GM21619 (cell line): Measurements from ENCODE around the gene KCNQ4.

Experiments used
- ATAC-seq: cut with Tn5 transposase; IDR thresholded peaks from one replicate; pipeline ENCODE4 v1.9.1; 2021; ENCODE audit not compliant: unreplicated experiment

Gene KCNQ4

GRCh38 chr1:40783001-40783905, at the start of gene KCNQ4:
Gene KCNQ4 (plus strand): TSS chr1:40783787. CDS start chr1:40784094, 307 bp downstream.
- ATAC-seq = no peak

DNA sequence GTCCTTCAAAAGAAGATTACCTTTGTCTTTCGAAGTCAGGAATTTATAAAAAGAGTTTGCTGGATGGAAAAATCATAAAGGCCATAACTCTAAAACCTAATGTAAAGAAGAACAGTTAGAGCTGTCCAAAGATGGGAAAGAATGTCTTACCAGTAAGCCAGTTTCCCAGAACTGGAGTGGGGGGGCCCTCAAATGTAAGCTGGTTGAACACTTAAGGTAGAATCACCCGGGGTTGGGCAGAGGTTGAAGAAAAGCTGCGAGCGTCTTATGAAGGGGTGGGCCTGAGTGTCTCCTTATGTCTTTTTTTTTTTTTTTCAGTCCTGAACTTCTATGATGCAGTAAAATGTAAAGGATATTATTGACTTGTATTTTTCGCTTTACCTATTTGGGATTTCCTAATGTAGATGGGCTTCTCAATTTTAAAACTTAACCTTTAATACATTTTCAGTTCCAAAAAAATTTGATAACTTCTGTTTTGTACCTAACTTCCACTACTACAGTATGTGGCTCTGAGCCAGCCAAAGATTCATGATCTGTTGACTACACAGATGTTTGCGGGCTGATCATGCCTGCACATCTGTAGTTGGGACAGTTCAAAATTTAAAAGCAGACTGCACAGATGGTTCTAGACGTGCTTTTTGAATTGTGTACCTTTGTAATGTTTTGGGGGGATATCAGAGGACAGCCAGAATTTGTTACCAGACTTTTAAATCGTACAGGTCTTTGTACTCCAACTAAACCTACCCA, 48.5 kb upstream of the KCNQ4 start:
- no peak for ATAC-seq

DNA sequence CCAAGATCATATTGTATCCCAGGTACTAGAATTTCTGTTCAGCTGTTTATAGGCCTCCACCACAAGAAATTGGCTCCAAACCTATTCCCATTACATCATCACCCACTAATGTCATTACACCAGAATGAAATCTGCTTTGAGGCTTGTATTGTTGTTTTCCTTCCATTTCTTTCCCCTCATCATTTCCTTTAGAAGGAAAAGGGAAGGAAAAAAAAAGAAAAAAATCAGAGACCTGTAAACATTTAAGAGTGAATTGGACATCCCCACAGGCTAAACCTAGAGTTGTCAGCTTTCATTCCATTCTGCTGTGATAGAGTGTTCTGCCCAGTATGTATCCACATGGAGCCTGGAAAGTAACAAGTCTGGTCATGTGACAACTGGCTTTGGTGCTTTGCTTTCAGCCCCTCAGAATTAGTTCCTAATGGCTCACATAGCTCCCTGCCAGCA, 47.5 kb upstream of the KCNQ4 start:
- no peak for ATAC-seq

GRCh38 chr1:40738831-40739230, 44.8 kb upstream of the KCNQ4 start:
- no peak for ATAC-seq

GRCh38 chr1:40739455-40740008, 44.1 kb upstream of the KCNQ4 start:
- ATAC-seq = no peak

DNA sequence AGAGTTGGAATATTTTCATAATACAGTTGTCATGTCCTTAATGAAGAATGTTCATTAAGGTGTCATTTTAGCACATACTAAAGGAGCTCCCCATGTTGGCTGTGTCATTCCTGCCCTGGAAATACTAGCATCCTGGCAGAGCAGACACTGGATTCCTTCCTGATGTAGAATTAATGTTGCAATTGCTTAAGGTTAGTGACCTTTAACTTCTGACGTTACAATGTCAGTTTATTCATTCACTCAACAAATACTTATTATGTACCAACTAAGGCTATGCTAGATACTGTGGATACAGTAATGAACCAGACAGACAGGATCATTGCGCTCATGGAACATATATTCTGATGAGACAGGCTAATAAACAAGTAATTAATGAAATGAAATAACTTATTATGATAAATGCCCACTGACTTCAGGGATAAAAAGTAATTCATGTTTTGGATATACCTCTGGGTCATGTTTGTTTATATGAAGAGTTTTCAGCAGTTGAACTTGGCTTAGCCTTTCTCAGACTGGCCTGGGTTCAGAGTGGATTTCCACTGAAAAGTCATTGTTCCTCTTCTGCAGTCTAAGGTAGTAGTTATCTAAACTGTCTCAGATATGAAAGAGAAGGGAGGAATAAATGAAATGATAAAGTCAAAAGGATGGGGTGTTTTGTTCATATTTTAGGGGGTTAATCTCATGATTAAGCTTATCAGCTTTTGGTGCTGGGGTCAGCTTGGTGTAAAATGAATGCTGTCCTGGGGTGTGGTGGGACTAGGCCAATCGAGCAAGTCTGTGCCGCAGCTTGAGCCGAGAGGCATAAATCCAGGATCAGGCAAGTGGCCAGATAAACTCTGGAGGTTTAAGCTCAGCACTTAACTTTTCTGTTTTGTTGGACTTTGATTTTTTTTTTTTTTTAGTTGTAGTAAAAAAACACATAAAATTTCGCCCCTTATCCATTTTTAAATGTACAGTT, 43.3 kb upstream of the KCNQ4 start:
- no peak for ATAC-seq

DNA sequence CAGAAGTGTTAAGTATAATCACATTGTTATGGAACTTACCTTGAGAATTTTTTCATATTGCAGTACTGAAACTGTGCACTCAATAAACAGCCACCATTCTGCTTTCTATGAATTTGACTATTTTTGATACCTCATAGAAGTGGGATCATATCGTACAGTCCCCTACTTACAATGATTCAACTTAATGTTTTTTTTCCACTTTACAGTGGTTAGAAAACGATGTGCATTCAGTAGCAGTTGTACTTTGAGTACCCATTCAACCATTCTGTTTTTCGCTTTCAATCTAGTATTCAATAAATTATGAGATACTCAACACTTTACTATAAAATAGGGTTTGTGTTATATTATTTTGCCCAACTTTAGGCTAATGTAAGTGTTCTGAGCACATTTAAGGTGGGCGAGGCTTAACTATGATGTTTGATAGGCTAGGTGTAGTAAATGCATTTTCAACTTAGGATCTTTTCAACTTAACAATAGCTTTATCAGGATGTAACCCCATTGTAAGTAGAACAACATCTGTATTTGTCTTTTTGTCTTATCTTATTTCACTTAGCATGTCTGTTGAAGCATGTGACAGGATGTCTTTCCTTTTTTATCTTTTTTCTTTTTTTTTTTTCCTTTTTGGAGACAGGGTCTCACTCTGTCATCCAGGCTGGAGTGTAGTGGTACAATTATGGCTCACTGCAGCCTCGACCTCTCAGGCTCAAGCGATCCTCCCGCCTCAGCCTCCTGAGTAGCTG, 42.4 kb upstream of the KCNQ4 start:
- no peak for ATAC-seq

GRCh38 chr1:40742363-40743061, 41.1 kb upstream of the KCNQ4 start:
- no peak for ATAC-seq

- ATAC-seq = no peak
These were observed 40.1 kb upstream of the KCNQ4 start for GRCh38 chr1:40743452-40743851.

DNA sequence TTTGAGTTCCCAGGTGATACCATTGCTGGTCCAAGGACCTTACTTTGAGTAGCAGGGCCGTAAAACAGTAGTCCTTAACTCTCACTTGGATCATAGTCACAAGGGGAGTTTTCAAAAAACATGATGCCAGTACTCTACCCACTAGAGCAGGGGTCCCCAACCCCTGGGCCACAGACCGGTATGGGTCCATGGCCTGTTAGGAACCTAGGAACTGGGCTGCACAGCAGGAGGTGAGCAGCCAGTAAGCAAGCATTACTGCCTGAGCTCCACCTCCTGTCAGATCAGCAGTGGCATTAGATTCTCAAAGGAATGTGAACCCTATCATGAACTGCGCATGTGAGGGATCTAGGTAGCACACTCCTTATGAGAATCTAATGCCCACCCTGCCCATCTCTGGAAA, 39.7 kb upstream of the KCNQ4 start:
- no peak for ATAC-seq

DNA sequence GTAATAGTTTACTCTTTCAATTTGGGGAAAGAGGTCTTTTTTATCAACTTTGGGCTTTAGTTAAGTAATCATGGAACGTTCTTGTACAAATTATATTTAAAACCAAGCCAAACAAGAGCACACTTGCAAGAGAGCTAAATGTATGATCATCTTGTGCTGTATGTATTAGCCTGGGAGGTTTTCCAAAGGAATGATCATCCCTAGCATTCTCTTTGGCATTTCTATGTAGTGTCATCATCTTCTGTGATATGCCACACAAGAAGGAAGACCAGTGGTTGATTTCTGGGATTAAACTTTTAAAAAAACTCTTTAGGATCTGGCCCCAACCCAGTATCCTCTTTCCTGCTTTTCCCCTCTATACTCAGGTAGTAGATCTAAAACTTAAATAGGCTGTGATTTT, 38.4 kb upstream of the KCNQ4 start:
- no peak for ATAC-seq

- ATAC-seq = no peak
These were observed 37.1 kb upstream of the KCNQ4 start for GRCh38 chr1:40746344-40747090.

- ATAC-seq = no peak
These were observed 34.5 kb upstream of the KCNQ4 start for GRCh38 chr1:40748841-40749718.

DNA sequence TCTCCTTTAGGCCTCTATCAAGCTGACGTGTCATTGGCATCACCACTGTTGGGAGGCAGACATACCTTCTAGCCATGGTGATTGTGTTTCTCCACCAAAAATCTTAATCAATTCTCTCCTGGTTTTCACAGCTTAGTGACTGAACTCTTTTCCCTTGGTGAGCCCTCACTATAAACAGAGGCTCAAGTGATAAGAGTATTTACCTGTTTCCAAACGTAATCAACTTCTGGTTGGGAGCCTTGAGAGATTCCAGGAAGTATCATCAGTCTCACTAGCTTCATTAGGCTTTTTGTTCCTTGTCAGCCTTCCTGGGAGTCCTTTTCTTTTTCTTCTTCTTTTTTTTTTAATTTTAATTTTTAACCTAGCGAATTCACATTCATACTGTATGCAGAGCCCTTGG, 33.8 kb upstream of the KCNQ4 start:
- no peak for ATAC-seq

- ATAC-seq = no peak
These were observed 33.1 kb upstream of the KCNQ4 start for GRCh38 chr1:40750451-40750908.

DNA sequence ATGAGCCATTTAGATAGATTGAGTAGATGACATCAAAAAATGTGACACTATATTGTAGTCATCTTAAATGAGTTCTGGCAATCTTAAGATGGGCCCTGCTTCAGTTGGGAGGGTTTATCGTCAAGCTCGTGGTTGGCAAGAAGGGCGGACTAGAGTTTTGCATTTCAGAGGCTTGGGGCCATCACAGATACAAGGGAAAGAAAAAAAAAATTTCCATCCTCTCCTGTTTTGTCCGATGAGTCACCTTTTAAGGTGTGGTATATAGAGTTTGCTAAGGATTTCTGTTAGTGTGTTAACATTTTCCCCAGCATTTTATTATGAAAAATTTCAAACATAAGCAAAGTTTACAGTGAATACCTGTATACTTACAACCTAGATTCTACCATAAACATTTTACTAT, 31.8 kb upstream of the KCNQ4 start:
- ATAC-seq = no peak

- ATAC-seq = no peak
These were observed 30.3 kb upstream of the KCNQ4 start for GRCh38 chr1:40753142-40753882.
